ENCODE data around the gene OARD1. TPM values are rescaled to one million over a fixed set of nuclear protein-coding genes. Genes with fewer than 3 reads are reported as not detected.

The OARD1 gene
- total RNA-seq, 1 experiment from 2014 or later = 12.1 TPM

- intact Hi-C loops (cut with micrococcal nuclease) = no loop called here
- Histone ChIP-seq H3F3A (ENCODE audit: low read length, unreplicated experiment) (no peaks in the 10 kb centered on the region), H3K27ac (ENCODE audit: low read length) (no peak overlapping the region), H2AFZ (ENCODE audit: low read length) (no peak overlapping the region), H3K4me1 (ENCODE audit: insufficient read depth, low read length) (no peaks in the 10 kb centered on the region), H3K9me2 (replicated peaks; ENCODE audit: low read length) (no peaks in the 10 kb centered on the region), H3K27me3 (ENCODE audit: low read length) (no peaks in the 10 kb centered on the region), H3K9ac (ENCODE audit: low read length) (no peak overlapping the region), H3K4me3 (ENCODE audit: low read length) (no peak overlapping the region), H3K9me3 (ENCODE audit: low read length) (no peaks in the 10 kb centered on the region), H3K36me3 (ENCODE audit: low read depth, low read length) (peaks cover 3% of the 10 kb centered on the region; the same call in 1 of the 2 replicates), H3K4me2 (ENCODE audit: low read length) (no peak overlapping the region), H3K79me2 (ENCODE audit: low read length) (no peaks in the 10 kb centered on the region), H4K20me1 (ENCODE audit: low read length) (no peaks in the 10 kb centered on the region)
- no TSS peak for BruUV-seq (replicated peaks)
- ChIA-PET POLR2A (ENCODE audit: unreplicated experiment) (no interaction called here), CTCF (no interaction called here)
- no peak for DNase-seq
- no peak for ATAC-seq
- TF ChIP-seq EZH2 (IDR thresholded peaks at IDR 0.05; ENCODE audit: low read length, unreplicated experiment) (no peak), EZH2phosphoT487 (IDR thresholded peaks at IDR 0.05; ENCODE audit: borderline replicate concordance, low read length) (no peak)
- TF ChIP-seq, protein P1, sequence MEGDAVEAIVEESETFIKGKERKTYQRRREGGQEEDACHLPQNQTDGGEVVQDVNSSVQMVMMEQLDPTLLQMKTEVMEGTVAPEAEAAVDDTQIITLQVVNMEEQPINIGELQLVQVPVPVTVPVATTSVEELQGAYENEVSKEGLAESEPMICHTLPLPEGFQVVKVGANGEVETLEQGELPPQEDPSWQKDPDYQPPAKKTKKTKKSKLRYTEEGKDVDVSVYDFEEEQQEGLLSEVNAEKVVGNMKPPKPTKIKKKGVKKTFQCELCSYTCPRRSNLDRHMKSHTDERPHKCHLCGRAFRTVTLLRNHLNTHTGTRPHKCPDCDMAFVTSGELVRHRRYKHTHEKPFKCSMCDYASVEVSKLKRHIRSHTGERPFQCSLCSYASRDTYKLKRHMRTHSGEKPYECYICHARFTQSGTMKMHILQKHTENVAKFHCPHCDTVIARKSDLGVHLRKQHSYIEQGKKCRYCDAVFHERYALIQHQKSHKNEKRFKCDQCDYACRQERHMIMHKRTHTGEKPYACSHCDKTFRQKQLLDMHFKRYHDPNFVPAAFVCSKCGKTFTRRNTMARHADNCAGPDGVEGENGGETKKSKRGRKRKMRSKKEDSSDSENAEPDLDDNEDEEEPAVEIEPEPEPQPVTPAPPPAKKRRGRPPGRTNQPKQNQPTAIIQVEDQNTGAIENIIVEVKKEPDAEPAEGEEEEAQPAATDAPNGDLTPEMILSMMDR (conservative IDR thresholded peaks at IDR 0.05; ENCODE audit: low read depth, low read length) = no peak
These were observed 7.3 kb downstream of the OARD1 start for GRCh38 chr6:41064841-41065240.

- Histone ChIP-seq H3K79me2 (ENCODE audit: low read length) (no peaks in the 10 kb centered on the region), H3K4me2 (ENCODE audit: low read length) (no peak overlapping the region), H4K20me1 (ENCODE audit: low read length) (no peaks in the 10 kb centered on the region), H3K4me3 (ENCODE audit: low read length) (no peak overlapping the region), H3K9me3 (ENCODE audit: low read length) (no peaks in the 10 kb centered on the region), H3K27ac (ENCODE audit: low read length) (no peak overlapping the region), H3K9me2 (replicated peaks; ENCODE audit: low read length) (no peaks in the 10 kb centered on the region), H3K27me3 (ENCODE audit: low read length) (no peaks in the 10 kb centered on the region), H3K9ac (ENCODE audit: low read length) (no peak overlapping the region), H3K4me1 (ENCODE audit: insufficient read depth, low read length) (no peaks in the 10 kb centered on the region), H2AFZ (ENCODE audit: low read length) (no peak overlapping the region), H3F3A (ENCODE audit: low read length, unreplicated experiment) (no peaks in the 10 kb centered on the region), H3K36me3 (ENCODE audit: low read depth, low read length) (peaks cover 3% of the 10 kb centered on the region; the same call in 1 of the 2 replicates)
- DNase-seq (no peak), ATAC-seq (no peak)
- no TSS peak for BruUV-seq (replicated peaks)
- TF ChIP-seq, protein P1 (conservative IDR thresholded peaks at IDR 0.05; ENCODE audit: low read depth, low read length) = no peak
- TF ChIP-seq EZH2 (IDR thresholded peaks at IDR 0.05; ENCODE audit: low read length, unreplicated experiment) (no peak), EZH2phosphoT487 (IDR thresholded peaks at IDR 0.05; ENCODE audit: borderline replicate concordance, low read length) (no peak)
- intact Hi-C loops (cut with micrococcal nuclease) = no loop called here
- ChIA-PET POLR2A (ENCODE audit: unreplicated experiment) (no interaction called here), CTCF (no interaction called here)
These were observed 8.3 kb downstream of the OARD1 start for GRCh38 chr6:41063884-41064285.

DNA sequence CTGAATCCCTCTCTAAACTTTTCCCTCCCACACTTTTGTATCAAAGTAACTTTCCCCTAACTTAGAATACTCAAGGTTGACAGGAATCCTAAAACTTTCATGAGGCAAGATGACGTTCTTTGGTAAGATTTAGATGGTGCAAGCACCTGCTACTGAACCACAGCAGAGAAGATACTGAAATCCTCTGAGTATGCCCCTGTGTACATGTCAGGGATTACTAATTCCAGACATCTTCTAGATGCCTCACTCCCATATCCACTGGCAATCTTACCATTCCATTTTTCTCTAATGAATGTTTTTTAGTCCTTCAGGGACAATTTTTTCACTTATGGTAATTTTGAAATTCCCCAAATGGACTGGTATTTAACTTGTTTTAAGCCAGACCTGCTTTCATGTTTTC is 10.1 kb downstream of the OARD1 start:
- peaks cover 3% of the 10 kb centered on the region; the same call in 1 of the 2 replicates for H3K36me3 ChIP-seq (ENCODE audit: low read depth, low read length)
- no TSS peak for BruUV-seq (replicated peaks)
- CTCF ChIA-PET = no interaction called here
- no peak overlapping the region for H3K4me3 ChIP-seq (ENCODE audit: low read length)
- DNase-seq (no peak), ATAC-seq (no peak)
- H3F3A ChIP-seq (ENCODE audit: low read length, unreplicated experiment) = no peaks in the 10 kb centered on the region
- no peaks in the 10 kb centered on the region for H3K9me2 ChIP-seq (replicated peaks; ENCODE audit: low read length)
- no peak overlapping the region for H3K4me2 ChIP-seq (ENCODE audit: low read length)
- no peaks in the 10 kb centered on the region for H3K27me3 ChIP-seq (ENCODE audit: low read length)
- no peak overlapping the region for H3K9ac ChIP-seq (ENCODE audit: low read length)
- H2AFZ ChIP-seq (ENCODE audit: low read length) = no peak overlapping the region
- intact Hi-C loops (cut with micrococcal nuclease) = no loop called here
- no peaks in the 10 kb centered on the region for H4K20me1 ChIP-seq (ENCODE audit: low read length)
- no peaks in the 10 kb centered on the region for H3K79me2 ChIP-seq (ENCODE audit: low read length)
- H3K9me3 ChIP-seq (ENCODE audit: low read length) = no peaks in the 10 kb centered on the region
- H3K4me1 ChIP-seq (ENCODE audit: insufficient read depth, low read length) = no peaks in the 10 kb centered on the region
- POLR2A ChIA-PET (ENCODE audit: unreplicated experiment) = no interaction called here
- no peak overlapping the region for H3K27ac ChIP-seq (ENCODE audit: low read length)
- no peak for TF ChIP-seq EZH2 (IDR thresholded peaks at IDR 0.05; ENCODE audit: low read length, unreplicated experiment)
- TF ChIP-seq, protein P1 (conservative IDR thresholded peaks at IDR 0.05; ENCODE audit: low read depth, low read length) = no peak
- no peak for TF ChIP-seq EZH2phosphoT487 (IDR thresholded peaks at IDR 0.05; ENCODE audit: borderline replicate concordance, low read length)
